Measurements from ENCODE around the gene MGAT3.
A peak's percentile ranks its signal among the peaks of the same experiment; 100 is the strongest.

Gene MGAT3

GRCh38 chr22:39421691-39422090 is 35.1 kb upstream of the MGAT3 start:
- H3K4me3 ChIP-seq: no peak overlapping the region
- H3K36me3 ChIP-seq: peaks cover 76 to 100% (median 90%) of the 10 kb centered on the region in 11 experiments
- H3K4me1 ChIP-seq: peaks cover 17 to 46% (median 36%) of the 10 kb centered on the region in 10 experiments
- H3K27me3 ChIP-seq: no peaks in the 10 kb centered on the region
- no peaks in the 10 kb centered on the region for H3K9me3 ChIP-seq (replicated peaks in 1 of 11)
- H4K20me1 ChIP-seq: 0 out of 22 replicates have a peak, but pooled peaks cover 0 to 4% (median 0%) of the 10 kb centered on the region in 11 experiments
- H3K27ac ChIP-seq: peak overlapping the region in 4 of 11 experiments; percentile 18 to 41 (median 32); a peak in 4 of 22 replicates
- peak overlapping the region in 2 of 11 experiments; percentile 27 to 29; a peak in 2 of 22 replicates for H3K4me2 ChIP-seq
- TF ChIP-seq Cebpa-rat (IDR thresholded peaks at IDR 0.05): no peak
- peak overlapping the region in 3 of 11 experiments; percentile 5 to 42 (median 16); a peak in 3 of 22 replicates for H3K9ac ChIP-seq

DNA sequence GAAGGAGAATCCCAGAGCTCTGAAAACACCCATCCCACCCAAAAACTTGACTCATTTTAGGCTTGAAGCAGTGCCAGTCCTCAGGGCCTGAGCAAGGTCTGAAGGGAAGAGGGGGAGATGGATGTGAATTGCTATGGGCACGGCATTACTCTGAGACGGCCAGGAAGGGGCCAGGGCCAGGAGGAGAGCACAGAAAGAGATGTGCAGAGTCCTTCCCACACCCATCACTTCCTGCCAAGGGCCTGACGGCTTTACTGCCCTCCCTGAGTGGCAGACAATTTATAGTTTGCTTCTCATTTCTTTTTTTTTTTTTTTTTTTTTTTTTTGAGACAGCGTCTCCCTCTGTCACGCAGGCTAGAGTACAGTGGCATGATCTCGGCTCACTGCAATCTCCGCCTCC is 34.7 kb upstream of the MGAT3 start:
- H3K36me3 ChIP-seq: peaks cover 76 to 100% (median 90%) of the 10 kb centered on the region in 11 experiments

DNA sequence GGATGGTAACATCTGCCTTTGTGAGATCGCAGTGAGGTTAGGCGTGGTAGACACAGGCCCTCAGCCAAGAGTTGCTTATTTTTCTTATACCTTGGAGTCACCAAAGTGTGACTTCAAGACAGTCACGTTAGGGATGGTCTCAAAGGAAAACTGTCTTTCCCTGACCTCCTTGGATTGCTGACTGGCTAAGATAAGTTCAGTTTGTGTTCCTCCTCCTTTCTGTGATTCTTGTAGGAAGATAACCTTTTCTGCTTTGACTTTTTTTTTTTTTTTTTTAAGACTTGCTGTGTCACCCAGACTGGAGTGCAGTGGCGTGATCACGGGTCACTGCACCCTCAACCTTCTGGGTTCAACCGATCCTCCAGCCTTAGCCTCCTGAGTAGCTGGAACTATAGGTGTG is 34.1 kb upstream of the MGAT3 start:
- Histone ChIP-seq H3K36me3 (peaks cover 76 to 100% (median 90%) of the 10 kb centered on the region in 11 experiments), H3K9me3 (replicated peaks in 1 of 11) (no peaks in the 10 kb centered on the region), H3K9ac (no peak overlapping the region), H3K27me3 (no peaks in the 10 kb centered on the region), H3K4me1 (peaks cover 17 to 35% (median 28%) of the 10 kb centered on the region in 10 experiments), H3K27ac (no peak overlapping the region), H4K20me1 (0 out of 22 replicates have a peak, but pooled peaks cover 0 to 4% (median 0%) of the 10 kb centered on the region in 11 experiments), H3K4me2 (peak overlapping the region in 2 of 11 experiments; percentile 27 to 29; a peak in 2 of 22 replicates), H3K4me3 (no peak overlapping the region)
- no peak for TF ChIP-seq Cebpa-rat (IDR thresholded peaks at IDR 0.05)

More for the DNA sequence above, 34.7 kb upstream of the MGAT3 start:
- Histone ChIP-seq H3K27me3 (no peaks in the 10 kb centered on the region), H3K9me3 (replicated peaks in 1 of 11) (no peaks in the 10 kb centered on the region), H3K27ac (peak overlapping the region in 4 of 11 experiments; percentile 18 to 41 (median 32); a peak in 4 of 22 replicates), H3K4me2 (peak overlapping the region in 2 of 11 experiments; percentile 27 to 29; a peak in 3 of 22 replicates), H4K20me1 (0 out of 22 replicates have a peak, but pooled peaks cover 0 to 4% (median 0%) of the 10 kb centered on the region in 11 experiments), H3K9ac (peak overlapping the region in 3 of 11 experiments; percentile 5 to 42 (median 16); a peak in 3 of 22 replicates), H3K4me1 (peaks cover 17 to 42% (median 33%) of the 10 kb centered on the region in 10 experiments), H3K4me3 (no peak overlapping the region)
- TF ChIP-seq Cebpa-rat (IDR thresholded peaks at IDR 0.05): no peak

GRCh38 chr22:39423976-39424375 is 32.8 kb upstream of the MGAT3 start:
- no peak overlapping the region for H3K9ac ChIP-seq
- H3K4me1 ChIP-seq: peaks cover 14 to 23% (median 18%) of the 10 kb centered on the region in 10 experiments
- H3K27ac ChIP-seq: no peak overlapping the region
- no peak overlapping the region for H3K4me2 ChIP-seq
- H4K20me1 ChIP-seq: 0 out of 22 replicates have a peak, but pooled peaks cover 0 to 4% (median 0%) of the 10 kb centered on the region in 11 experiments
- H3K4me3 ChIP-seq: no peak overlapping the region
- no peaks in the 10 kb centered on the region for H3K27me3 ChIP-seq
- no peak for TF ChIP-seq Cebpa-rat (IDR thresholded peaks at IDR 0.05)
- peaks cover 81 to 100% (median 91%) of the 10 kb centered on the region in 11 experiments for H3K36me3 ChIP-seq
- no peaks in the 10 kb centered on the region for H3K9me3 ChIP-seq (replicated peaks in 1 of 11)

- H3K4me1 ChIP-seq: peaks cover 0 to 45% (median 12%) of the 10 kb centered on the region in 10 experiments; a peak in 17 of 20 replicates
- peak overlapping the region in 1 of 11 experiments; percentile 6; a peak in 1 of 22 replicates for H3K9ac ChIP-seq
- H3K9me3 ChIP-seq (replicated peaks in 1 of 11): no peaks in the 10 kb centered on the region
- H3K4me2 ChIP-seq: no peak overlapping the region
- H3K27me3 ChIP-seq: no peaks in the 10 kb centered on the region
- peaks cover 69 to 100% (median 90%) of the 10 kb centered on the region in 11 experiments for H3K36me3 ChIP-seq
- no peak overlapping the region for H3K27ac ChIP-seq
- H4K20me1 ChIP-seq: 0 out of 22 replicates have a peak, but pooled peaks cover 0 to 4% (median 0%) of the 10 kb centered on the region in 11 experiments
- no peak overlapping the region for H3K4me3 ChIP-seq
- TF ChIP-seq Cebpa-rat (IDR thresholded peaks at IDR 0.05): no peak
These were observed 30.3 kb upstream of the MGAT3 start for GRCh38 chr22:39426380-39427043.

GRCh38 chr22:39427751-39428596 is 28.8 kb upstream of the MGAT3 start:
- TF ChIP-seq Cebpa-rat (IDR thresholded peaks at IDR 0.05): no peak
- H3K36me3 ChIP-seq: peaks cover 66 to 100% (median 88%) of the 10 kb centered on the region in 11 experiments
- H4K20me1 ChIP-seq: no peaks in the 10 kb centered on the region
- no peak overlapping the region for H3K4me3 ChIP-seq
- H3K27ac ChIP-seq: peak overlapping the region in 4 of 11 experiments; percentile 14 to 38 (median 24); a peak in 7 of 22 replicates
- H3K4me2 ChIP-seq: no peak overlapping the region
- H3K9ac ChIP-seq: peak overlapping the region in 4 of 11 experiments; percentile 6 to 42 (median 24); a peak in 1 of 22 replicates
- no peaks in the 10 kb centered on the region for H3K9me3 ChIP-seq (replicated peaks in 1 of 11)
- no peaks in the 10 kb centered on the region for H3K27me3 ChIP-seq
- H3K4me1 ChIP-seq: peaks cover 13 to 46% (median 23%) of the 10 kb centered on the region in 10 experiments

DNA sequence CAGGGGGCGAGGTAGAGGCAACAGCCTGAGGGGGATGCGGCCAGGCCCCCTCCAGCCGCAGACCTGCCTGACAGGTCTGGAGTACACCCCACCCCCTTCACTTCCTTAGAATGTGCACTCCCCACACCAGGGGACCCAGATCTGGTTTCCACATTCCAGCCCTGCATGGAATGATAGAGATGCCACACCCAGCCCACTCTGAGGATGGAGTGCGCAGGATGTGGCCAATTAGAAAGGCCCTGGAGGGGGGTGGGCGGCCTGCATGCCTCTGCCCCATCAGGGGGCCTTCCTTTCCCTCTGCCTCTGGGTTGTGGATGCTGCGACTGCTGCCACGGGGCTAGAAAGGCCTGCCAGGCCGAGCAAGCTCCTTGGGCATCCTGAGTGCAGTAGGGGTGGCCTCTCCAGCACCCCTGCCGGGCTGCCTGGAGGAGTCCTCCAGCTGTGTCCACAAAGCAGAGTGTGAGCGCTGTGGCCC is 28.2 kb upstream of the MGAT3 start:
- H3K4me1 ChIP-seq: peaks cover 20 to 53% (median 29%) of the 10 kb centered on the region in 10 experiments
- peaks cover 65 to 100% (median 89%) of the 10 kb centered on the region in 11 experiments for H3K36me3 ChIP-seq
- H3K9ac ChIP-seq: peak overlapping the region in 2 of 11 experiments; percentile 20 to 42; a peak in 1 of 22 replicates
- H3K27me3 ChIP-seq: no peaks in the 10 kb centered on the region
- H3K4me3 ChIP-seq: no peak overlapping the region
- peak overlapping the region in 4 of 11 experiments; percentile 7 to 31 (median 14); a peak in 5 of 22 replicates for H3K27ac ChIP-seq
- TF ChIP-seq Cebpa-rat (IDR thresholded peaks at IDR 0.05): no peak
- peak overlapping the region in 2 of 11 experiments; percentile 3 to 26; a peak in 1 of 22 replicates for H3K4me2 ChIP-seq
- H4K20me1 ChIP-seq: no peaks in the 10 kb centered on the region
- H3K9me3 ChIP-seq (replicated peaks in 1 of 11): no peaks in the 10 kb centered on the region

GRCh38 chr22:39429186-39429585 is 27.6 kb upstream of the MGAT3 start:
- Histone ChIP-seq H3K9me3 (replicated peaks in 1 of 11) (no peaks in the 10 kb centered on the region), H4K20me1 (no peaks in the 10 kb centered on the region), H3K27ac (peak overlapping the region in 3 of 11 experiments; percentile 11 to 31 (median 18); a peak in 4 of 22 replicates), H3K9ac (0 out of 22 replicates have a peak overlapping the region, but pooled peaks of 1 of the 11 experiments have one; percentile 20), H3K27me3 (no peaks in the 10 kb centered on the region), H3K4me3 (no peak overlapping the region), H3K4me1 (peaks cover 20 to 58% (median 30%) of the 10 kb centered on the region in 10 experiments), H3K36me3 (peaks cover 64 to 97% (median 84%) of the 10 kb centered on the region in 11 experiments), H3K4me2 (peak overlapping the region in 1 of 11 experiments; percentile 26; a peak in 2 of 22 replicates)
- TF ChIP-seq Cebpa-rat (IDR thresholded peaks at IDR 0.05): no peak
